COLO668 (cell line): ENCODE data around the gene CABP7.
A peak's percentile ranks its signal among the peaks of the same experiment; 100 is the strongest.
"Not testable (repeated sequence)": the region's sequence is repeated elsewhere in the genome, so short reads cannot be mapped to it uniquely, and the experiment has no call there.

ENCODE experiments used
- DNase-seq: peaks from one replicate; lab custom pipeline; 2025; ENCODE audit not compliant: unreplicated experiment; lab: John Stamatoyannopoulos, UW

CABP7 gene

GRCh38 chr22:29744902-29745301 lies 25.1 kb downstream of the CABP7 start:
- peak; percentile 27 for DNase-seq

GRCh38 chr22:29747832-29748231 lies 28.0 kb downstream of the CABP7 start:
- no peak for DNase-seq

GRCh38 chr22:29748248-29748893 lies 28.6 kb downstream of the CABP7 start:
- no peak for DNase-seq

GRCh38 chr22:29750029-29750428 lies 30.2 kb downstream of the CABP7 start:
- no peak for DNase-seq

GRCh38 chr22:29750559-29751538 lies 31.0 kb downstream of the CABP7 start:
- DNase-seq, result no peak

- no peak for DNase-seq
Observed at GRCh38 chr22:29751669-29752068, 31.9 kb downstream of the CABP7 start.

- no peak for DNase-seq
Observed at GRCh38 chr22:29753808-29754657, 34.2 kb downstream of the CABP7 start.

- DNase-seq, result not testable (repeated sequence)
Observed at GRCh38 chr22:29754658-29755395, 35.0 kb downstream of the CABP7 start.

GRCh38 chr22:29755889-29756288 lies 36.1 kb downstream of the CABP7 start:
- no peak for DNase-seq

- DNase-seq, result no peak
Observed at GRCh38 chr22:29756341-29756740, 36.5 kb downstream of the CABP7 start.

GRCh38 chr22:29757096-29757495 lies 37.3 kb downstream of the CABP7 start:
- no peak for DNase-seq

- DNase-seq, result no peak
Observed at GRCh38 chr22:29758068-29758622, 38.3 kb downstream of the CABP7 start.

GRCh38 chr22:29758959-29759358 lies 39.2 kb downstream of the CABP7 start:
- DNase-seq, result no peak

GRCh38 chr22:29762263-29762662 lies 42.5 kb downstream of the CABP7 start:
- DNase-seq, result peak; percentile 87

GRCh38 chr22:29765905-29766631 lies 46.3 kb downstream of the CABP7 start:
- peak; percentile 48 for DNase-seq

GRCh38 chr22:29766632-29767170 lies 46.9 kb downstream of the CABP7 start, which contains the start of gene ZMAT5:
ZMAT5 (minus strand) TSS chr22:29767007; CDS start chr22:29748544, 18,463 bp downstream.
- DNase-seq, result peak; percentile 95

GRCh38 chr22:29767171-29768051 lies 47.6 kb downstream of the CABP7 start, which contains the start of gene UQCR10:
UQCR10 (plus strand) TSS chr22:29767369; CDS start chr22:29767399, 30 bp downstream.
- peak; percentile 92 for DNase-seq
